Fibroblast of skin of scalp (primary cell): ENCODE measurements around the gene ACYP2.
"Not testable (repeated sequence)": the region's sequence is repeated elsewhere in the genome, so short reads cannot be mapped to it uniquely, and the experiment has no call there.

ENCODE experiments used
- DNase-seq: peaks from one replicate; pipeline ENCODE4 v3.0.0-alpha.2; 2013

Gene ACYP2

DNA sequence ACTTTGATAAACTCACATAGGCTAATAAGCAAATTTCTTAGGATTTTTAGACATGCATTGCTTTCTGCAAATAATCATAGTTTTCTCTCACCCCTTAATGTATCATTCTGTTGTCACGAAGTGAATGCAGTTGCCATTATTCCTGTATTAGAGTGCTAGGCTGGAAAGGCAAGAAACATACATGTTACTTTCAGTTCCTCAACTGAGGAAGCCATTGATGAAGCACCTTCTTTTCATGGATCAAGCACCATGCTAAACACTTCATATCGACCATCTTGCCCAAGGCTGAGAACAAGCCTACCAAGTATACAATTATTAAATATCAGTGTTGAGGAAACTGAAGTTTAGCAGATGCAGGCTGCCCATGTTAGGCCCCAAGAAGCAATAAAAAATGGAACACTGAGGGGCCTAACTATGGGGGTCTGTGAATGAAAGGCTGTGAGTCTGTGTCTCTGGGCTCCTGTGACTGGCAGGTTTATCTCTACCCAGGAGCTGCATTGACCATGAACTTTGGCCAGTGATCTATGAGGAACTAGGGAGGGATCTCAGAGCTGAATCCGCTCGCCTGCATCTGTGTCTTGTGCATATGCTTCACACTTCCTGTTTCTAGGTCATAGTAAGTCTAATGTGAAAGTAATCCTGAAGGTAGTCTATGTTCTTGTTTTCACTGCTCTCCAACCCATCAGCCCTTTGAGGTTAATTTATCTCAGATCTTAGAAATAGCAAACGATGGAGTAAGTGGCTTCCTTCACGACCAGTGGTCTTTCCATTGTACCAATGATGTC is 156.6 kb downstream of the ACYP2 start:
- no peak for DNase-seq

DNA sequence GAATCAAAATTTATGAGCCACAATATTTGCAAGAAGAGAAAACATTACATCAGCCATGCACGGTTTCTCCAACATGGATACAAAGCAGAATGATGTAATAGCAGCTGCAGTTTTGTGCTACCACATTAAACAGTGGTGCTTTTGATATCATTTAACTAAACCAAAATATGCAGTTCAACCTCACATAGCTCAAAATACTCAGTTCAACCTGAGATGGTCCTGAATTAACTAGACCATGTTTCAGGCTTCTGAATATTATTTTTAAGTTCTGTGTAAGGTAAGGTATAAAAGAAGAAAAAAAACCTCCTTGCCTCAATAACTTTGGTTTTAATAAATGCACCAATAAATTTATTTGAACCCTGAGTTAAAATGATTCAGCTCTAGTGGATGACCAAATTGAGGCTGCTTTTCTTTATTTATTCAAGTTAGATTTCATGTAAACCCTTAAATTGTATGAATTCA is 159.4 kb downstream of the ACYP2 start:
- DNase-seq, result peak; percentile 88

DNA sequence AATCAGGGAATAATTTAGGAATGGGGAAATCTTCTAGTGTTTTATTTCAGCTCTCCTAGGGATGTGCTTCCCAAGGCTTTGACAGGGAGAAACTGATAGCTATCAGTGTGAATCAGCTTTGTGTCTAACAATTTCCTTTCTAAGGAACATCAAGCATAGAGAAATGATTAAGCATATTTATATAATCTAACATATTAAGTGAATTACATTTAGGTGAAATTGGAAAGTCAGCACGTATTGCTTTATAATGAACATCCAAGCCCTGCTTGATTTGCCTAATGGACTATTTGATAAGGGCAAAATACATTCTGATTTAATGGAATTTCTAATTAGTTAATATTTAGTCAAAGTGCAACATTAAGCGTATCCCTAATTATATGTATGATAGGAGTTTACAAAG is 160.1 kb downstream of the ACYP2 start:
- DNase-seq, result no peak

DNA sequence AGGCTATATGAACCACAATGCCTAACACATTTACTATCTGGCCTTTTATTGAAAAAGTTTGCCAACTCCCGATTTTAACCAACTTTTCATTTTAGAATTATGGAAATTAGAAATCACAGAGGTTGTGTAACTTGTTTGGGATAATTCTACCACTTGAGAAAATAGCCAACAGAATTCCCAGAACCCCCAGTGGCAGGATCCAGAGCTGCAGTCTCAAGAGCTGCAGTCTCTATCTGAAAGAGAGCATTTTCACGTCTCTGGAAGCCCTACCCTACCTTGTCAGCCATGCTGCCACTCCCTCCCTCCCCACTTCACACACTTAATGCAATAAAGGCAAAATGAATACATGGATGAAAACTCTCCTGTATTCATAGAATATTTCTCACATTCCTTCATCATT is 164.0 kb downstream of the ACYP2 start:
- no peak for DNase-seq

DNA sequence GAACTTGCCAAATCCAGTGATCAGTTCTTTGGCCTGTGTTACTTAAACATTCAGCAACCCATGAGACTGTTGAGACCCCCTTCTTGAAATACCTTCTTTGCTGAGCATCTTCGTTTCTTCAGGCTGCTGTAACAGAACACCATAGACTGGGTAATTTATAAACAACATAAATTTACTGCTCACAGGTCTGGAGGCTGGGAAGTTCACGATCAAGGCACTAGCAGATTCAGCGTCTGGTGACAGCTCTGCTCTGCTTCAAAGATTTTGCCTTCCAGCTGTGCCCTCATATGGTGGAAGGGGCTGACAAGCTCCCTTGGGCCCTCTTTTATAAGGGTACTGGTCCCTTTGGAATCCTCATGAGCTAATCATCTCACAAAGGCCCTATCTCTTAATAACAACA is 169.4 kb downstream of the ACYP2 start:
- DNase-seq, result no peak

DNA sequence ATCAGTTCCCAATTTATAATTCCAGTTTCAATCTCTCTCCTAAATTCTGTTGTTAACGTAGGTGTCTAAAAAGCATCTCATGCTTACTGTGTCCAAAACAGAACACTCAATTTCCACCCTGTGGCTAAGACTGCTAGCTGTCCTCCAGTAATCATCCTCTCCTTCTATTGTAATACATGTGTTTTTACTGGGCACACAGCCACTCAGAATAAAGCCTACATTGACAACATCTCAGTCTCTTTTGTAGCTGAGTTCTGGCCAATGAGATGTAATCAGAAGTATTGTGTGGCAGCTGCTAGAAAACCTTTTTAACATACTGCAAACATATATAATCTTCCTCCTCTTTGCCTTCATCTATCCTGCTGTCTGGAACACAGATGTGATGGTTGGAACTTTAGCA is 170.0 kb downstream of the ACYP2 start:
- DNase-seq, result no peak

DNA sequence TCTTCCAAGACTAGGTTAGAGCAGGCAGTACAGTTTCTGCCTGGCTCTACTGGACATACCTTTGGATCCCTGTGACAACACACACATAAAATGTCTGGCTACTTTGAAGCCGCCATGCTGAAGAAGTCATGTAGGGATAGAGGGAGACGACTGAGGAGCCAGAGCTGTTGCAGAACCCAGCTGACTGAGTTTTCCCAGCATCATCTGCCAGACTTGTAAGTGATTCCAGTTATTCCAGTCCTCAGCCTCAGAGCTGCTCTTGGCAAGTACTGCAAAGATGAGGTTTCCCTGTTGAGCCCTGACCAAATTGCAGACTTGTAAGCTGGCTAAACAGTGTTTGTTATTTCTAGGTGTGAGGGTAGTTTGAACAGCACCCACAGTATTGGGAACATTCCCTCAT is 172.1 kb downstream of the ACYP2 start:
- no peak for DNase-seq

DNA sequence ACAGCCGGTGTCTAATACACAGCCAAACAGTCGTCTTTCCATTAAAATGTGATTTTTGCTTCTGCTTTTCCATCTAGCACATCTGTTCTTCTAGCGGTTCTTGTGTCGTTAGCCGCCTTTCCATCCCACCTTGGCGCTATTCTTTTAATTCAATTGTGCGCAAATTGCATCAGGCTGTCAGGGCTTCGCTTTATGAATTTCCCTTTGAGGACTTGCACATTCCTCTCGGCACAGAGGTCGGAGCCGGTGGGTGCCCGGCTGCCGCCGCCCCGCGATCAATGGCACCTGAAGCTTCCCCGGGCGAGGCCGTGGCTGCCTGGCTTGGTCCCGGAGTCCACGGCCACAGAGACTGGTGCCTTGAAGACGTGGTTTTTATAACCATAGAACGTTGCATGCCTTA is 174.5 kb downstream of the ACYP2 start:
- DNase-seq, result no peak

DNA sequence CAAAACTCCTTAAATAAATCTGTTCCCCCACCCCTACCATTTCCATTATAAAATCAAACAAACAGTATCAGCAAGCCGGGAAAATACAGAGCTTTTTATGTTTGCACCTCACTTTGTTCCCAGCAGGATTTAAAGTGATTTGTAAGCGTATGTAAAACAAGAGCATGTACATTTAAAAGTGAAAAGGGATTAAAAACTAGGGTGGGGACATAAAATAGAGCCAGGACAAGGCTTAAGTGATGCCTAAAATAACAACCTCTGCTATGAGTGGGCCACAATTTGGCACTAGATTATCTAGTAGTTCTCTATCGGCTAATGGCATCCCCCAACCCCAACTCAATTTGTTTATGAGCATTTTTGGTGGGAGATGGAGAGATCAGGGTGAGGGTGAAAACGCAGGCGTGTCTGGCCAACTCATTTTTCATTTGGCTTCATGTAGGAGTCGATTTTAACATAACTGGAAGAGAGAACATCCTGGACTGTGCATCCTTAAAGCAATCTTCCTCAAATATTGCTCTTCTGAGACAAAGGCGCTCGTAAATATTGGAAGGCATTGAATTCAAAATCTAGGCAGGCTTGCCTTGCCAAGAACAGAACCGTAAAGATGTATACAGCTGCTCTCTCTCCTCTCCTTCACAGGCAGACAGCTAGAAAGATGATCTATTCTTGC is 175.1 kb downstream of the ACYP2 start:
- DNase-seq, result no peak

DNA sequence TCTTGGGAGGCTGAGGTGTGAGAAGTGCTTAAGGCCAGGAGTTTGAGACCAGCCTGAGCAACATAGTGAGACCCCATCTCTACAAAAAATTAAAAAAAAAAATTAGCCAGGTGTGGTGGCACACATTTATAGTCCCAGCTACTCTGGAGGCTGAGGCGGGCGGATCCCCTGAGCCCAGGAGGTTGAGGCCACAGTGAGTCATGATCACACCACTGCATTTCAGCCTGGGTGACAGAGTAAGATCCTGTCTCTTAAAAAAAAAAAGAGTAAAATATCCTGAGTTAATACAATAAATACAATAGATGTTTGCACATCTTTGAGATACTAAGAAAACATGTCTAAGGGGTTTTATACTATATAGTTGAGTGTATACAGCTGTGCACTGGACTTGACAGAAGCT is 179.2 kb downstream of the ACYP2 start:
- not testable (repeated sequence) for DNase-seq

DNA sequence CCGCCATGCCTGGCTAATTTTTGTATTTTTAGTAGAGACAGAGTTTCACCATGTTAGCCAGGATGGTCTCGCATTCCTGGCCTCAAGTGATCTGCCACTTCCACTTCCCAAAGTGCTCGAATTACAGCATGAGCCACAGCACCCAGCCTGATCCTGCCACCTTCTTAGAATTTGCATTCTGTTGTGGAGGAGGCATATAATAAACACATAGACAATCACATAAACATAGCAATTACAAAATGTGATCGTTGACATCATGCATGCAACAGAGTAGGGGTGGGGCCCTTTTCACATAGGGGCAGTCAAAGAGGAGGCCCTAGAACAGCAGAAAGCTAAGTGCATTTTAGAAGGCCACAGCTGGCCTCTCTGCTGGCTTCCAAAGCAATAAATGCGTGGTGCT is 180.5 kb downstream of the ACYP2 start:
- DNase-seq, result no peak

DNA sequence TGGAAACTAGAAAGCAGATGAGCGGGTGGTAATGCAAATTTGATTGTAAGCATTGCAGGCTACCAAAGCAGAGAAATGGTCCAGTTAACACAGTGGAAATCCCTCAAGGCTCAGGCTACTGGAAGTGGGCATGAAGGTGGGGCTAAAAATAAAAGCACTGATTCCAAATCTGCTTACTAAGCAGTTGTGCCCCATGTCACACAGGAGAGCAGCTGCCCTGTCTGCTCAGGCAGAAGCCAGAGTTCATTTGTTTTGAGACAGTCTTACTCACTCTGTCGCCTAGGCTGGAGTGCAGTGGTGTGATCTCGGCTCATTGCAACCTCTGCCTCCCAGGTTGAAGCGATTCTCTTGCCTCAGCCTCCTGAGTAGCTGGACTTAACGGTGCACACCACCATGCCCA is 183.1 kb downstream of the ACYP2 start:
- DNase-seq, result no peak

DNA sequence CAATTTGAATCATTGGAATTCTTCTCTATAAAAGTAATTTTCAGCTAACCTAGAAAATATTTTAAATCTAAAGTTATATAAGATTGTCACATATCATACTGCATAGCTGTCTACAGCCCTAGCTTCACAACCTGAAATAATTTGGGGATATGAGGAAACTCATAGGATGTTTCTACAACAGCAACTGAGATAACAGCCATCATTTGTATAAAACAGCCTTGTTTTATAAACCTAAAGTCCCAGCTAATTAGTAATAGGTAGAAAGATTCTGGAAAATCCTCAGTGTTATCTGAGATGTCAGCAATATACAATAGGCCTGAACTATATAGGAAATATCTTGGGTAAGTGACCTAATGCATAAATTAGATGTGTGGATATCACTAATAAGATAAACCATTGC is 188.2 kb downstream of the ACYP2 start:
- DNase-seq, result no peak

DNA sequence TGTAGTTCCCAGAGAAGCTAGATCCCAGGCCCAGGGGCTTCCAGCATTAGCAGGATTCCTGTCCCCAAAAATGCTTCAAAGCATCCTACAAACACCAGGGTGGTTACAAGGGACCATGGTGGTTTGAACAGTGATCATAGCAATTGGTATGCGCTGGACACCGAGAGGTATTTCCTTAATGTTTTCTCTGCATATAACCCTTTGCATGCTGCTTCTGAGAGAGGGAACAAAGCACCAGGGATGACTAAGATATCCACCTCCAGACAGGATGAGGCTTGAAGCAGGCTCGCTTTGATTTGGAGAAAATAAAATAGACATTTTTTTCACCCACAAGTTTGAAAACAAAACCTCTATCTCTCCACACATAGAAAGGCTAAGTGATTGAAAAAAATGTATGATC is 191.1 kb downstream of the ACYP2 start:
- DNase-seq, result peak; percentile 70

DNA sequence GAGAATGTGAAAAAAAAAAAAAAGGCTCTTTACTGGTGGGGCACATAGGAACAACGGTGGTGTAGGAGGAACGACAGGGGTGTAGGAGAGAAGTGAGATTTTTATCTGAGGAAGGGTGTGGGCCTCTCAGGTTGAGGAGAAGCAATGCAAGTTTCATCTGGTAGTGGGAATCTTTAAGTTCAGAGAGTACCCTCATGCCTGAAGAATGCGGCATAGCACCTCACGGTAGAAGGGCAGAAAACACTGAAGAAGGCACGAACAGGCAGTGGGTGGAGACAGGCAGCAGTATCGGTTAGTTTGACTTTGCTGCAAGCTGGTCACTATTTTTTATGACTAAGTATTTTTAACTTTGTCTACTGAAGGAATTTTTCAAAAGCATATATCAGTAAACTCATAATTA is 192.8 kb downstream of the ACYP2 start:
- no peak for DNase-seq

DNA sequence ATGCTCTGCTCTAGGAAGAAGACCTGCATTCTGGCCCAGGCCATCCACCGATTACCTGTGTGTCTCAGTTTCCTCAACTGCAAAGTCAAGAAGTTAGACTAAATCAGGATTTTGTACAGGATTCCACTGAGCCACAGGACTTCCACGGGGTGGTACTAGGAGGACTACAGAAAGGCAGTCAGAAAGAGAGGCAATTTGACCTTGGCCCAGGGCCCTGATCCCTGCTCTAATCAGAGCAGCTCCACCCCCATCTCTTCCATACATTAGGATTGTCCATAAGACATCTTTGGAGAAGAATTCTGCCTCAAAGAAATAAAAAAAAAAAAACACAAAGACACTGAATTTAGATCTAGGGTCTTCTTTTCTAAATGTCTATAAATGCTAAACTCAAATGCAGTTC is 193.4 kb downstream of the ACYP2 start:
- no peak for DNase-seq

DNA sequence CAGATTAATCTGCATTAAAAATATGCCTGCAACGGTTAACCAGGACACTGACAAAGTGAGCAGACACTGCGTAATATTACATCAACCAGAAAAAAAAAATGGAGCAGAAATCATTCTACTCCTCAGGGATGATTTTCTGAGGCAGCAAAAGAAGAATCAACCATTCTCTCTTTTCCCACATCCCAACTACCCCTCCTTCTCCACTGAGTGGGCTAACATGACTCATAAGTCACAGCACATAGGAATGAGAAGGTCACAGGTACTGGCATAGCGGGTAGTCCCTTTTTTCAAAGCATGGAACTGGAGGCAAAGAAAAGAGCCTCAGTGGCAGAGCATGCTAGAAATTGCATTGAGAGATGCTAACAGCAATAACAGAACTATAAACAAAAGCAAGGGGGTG is 194.9 kb downstream of the ACYP2 start:
- no peak for DNase-seq

DNA sequence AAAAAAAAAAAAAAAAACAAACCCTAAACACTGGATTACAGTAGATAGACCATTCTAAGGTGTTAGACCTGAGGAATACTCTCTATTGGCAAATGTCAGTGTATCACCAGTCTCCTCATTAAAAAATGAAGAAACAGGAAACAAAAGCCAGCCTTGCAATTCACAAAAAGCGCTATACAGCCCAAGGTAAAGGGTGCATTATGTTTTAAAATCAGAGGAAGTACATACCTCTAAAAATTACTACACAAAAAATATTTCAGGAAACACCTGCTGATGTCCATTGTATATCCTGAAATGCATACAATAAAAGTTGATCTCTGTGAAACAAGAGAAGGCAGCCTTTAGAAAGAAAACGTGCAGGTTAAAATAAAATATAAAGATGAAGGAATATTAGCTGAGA is 195.5 kb downstream of the ACYP2 start:
- DNase-seq, result no peak

DNA sequence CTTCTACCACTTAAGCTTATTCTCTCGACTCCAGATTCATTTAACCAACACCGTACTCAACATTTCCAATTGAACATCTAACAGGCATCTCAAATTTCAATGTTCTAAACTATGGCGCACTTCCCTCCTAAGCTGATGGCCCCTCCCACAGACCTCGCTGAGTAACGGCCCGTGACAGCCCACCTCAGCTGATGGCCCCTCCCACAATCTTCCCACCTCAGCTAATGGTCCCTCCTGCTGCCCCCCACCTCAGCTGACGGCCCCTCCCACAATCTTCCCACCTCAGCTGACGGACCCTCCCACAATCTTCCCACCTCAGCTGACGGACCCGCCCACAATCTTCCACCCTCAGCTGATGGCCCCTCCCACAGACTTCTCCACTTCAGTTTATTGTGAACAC is 197.7 kb downstream of the ACYP2 start:
- no peak for DNase-seq

DNA sequence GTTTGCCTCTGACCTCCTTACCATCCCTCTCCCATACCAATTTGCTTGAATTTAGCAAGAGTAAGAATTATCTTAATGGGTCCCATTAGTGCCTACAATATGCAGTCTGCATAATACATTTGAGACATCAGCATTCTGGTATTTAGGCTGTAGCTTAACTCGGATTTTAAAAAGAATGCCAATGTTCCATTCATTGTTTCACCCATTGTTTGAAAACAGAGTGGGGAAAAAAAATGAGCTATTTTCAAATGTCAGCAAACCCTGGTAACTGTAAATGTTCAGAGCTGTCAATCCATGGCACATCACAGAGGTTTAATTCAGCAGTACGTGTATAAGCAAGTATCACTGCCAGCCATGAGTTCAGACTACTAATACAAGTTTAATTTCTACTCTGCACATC is 202.6 kb downstream of the ACYP2 start:
- DNase-seq, result no peak

DNA sequence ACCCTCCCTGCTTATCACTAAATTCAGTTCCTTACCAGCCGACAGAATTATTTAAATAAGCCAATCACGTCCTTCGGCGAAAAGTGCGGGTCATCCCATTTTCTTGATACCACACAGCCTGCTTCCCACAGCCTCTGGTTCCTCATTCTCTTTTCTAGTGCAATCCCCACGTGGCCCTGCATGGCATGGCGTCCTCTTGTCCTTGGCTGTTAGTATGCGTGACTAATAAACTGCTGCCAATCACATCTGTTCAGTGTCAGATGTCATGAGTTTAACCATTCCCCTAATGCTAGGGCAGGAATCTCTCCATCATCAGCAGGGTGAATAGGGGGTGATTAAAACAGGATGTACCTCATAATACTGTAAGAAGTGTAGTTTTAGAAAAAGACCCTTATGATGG is 203.4 kb downstream of the ACYP2 start:
- DNase-seq, result no peak

DNA sequence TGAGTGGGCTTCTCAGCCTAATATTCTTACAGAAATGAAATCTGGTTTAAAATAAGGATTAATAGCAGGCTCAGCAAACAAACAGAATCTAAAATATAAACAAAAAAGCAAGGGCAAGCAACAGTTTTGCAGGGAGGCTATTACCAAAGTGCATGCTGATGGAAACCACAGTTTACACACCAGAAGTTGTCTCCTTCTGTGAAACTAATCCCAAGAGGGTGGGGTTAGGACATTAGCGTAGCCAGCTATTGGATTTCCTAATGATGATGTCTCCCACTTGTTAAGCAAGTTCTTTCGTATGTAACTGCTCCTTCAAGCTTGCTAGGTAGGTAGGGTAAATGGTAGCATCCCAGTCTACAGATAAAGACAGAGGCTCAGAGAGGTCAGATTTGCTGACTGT is 205.6 kb downstream of the ACYP2 start:
- no peak for DNase-seq

DNA sequence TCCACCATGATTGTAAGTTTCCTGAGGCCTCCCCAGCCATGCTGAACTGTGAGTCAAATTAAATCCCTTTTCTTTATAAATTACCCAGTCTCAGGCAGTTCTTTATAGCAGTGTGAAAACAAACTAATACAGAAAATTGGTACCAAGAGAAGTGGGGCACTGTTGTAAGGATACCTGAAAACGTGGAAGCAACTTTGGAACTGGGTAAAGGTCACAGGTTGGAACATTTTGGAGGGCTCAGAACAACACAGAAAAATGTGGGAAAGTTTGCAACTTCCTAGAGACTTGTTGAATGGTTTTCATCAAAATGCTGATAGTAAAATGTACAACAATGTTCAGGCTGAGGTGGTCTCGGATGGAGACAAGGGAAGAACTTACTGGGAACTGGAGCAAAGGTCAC is 209.1 kb downstream of the ACYP2 start:
- DNase-seq, result not testable (repeated sequence)

DNA sequence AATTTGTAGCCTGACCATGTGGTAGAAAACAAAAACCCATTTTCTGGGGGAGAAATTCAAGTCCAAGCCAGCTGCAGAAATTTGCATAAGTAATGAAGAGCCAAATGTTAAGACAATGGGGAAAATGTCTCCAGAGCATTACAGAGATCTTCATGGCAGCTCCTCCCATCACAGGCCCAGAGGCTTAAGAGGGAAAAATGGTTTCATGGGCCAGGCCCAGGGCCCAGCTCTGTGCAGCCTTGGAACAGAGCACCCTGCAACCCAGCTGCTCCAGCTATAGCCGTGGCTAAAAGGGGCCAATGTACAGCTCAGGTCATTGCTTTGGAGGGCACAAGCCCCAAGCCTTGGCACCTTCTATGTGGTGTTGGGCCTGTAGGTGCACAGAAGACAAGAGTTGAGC is 209.7 kb downstream of the ACYP2 start:
- DNase-seq, result no peak
